Astrocyte of the cerebellum (primary cell): ENCODE data around the gene CPNE9.

Experiments
- DNase-seq: peaks from one replicate; pipeline ENCODE4 v3.0.0-alpha.2; 2011; ENCODE audit warnings: low read depth
- H3K4me3 ChIP-seq: 2 replicates; pipeline ENCODE4 v1.5.1; 2011; ENCODE audit warnings: mild to moderate bottlenecking, low read depth, low read length, moderate library complexity
- CTCF ChIP-seq: IDR thresholded peaks from 2 replicates; pipeline ENCODE4 v1.5.1; 2012; ENCODE audit warnings: low read length, low read depth, moderate library complexity, mild to moderate bottlenecking; ENCODE audit errors: missing control alignments
- in situ Hi-C: cut with HindIII; loops from 2 replicates; pipeline ENCODE4 v1.10.0; 2017; ENCODE audit warnings: low sequenced_read_pairs

The CPNE9 gene

DNA sequence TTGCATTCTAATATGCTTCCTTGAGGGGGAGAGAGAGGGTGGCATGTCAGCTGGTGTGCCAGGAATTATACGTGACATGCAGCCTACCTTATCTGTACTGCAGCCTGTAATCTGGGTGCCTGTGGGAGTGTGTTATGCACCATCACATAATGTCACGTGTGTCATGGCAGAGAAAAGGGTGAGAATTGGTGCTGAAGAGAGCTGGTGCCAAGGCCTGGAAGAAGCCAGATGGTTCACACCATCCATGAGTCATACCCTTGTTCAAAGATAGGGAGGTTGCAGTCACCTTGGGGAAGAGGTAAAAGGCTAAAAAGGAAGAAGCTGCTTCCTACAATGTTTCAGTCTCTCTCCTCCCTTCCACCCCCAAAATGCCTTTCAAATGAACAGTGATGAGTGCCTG lies 33.2 kb downstream of the CPNE9 start:
- in situ Hi-C loops: no loop called here
- no peak for DNase-seq
- no peak overlapping the region for H3K4me3 ChIP-seq
- no peak for TF ChIP-seq CTCF

- in situ Hi-C loops: no loop called here
- DNase-seq: no peak
- no peak for TF ChIP-seq CTCF
- no peak overlapping the region for H3K4me3 ChIP-seq
Observed at GRCh38 chr3:9739181-9739580, 35.5 kb downstream of the CPNE9 start.

GRCh38 chr3:9742560-9742959 lies 38.9 kb downstream of the CPNE9 start:
- no peak overlapping the region for H3K4me3 ChIP-seq
- DNase-seq: no peak
- in situ Hi-C loops: no loop called here
- TF ChIP-seq CTCF: no peak

- in situ Hi-C loops: no loop called here
- no peak for DNase-seq
- TF ChIP-seq CTCF: no peak
- H3K4me3 ChIP-seq: no peak overlapping the region
Observed at GRCh38 chr3:9743548-9743947, 39.9 kb downstream of the CPNE9 start.

- DNase-seq: no peak
- H3K4me3 ChIP-seq: no peak overlapping the region
- no peak for TF ChIP-seq CTCF
- in situ Hi-C loops: no loop called here
Observed at GRCh38 chr3:9744162-9744561, 40.5 kb downstream of the CPNE9 start.

- no peak overlapping the region for H3K4me3 ChIP-seq
- no peak for DNase-seq
- in situ Hi-C loops: no loop called here
- no peak for TF ChIP-seq CTCF
Observed at GRCh38 chr3:9745521-9745920, 41.9 kb downstream of the CPNE9 start.

DNA sequence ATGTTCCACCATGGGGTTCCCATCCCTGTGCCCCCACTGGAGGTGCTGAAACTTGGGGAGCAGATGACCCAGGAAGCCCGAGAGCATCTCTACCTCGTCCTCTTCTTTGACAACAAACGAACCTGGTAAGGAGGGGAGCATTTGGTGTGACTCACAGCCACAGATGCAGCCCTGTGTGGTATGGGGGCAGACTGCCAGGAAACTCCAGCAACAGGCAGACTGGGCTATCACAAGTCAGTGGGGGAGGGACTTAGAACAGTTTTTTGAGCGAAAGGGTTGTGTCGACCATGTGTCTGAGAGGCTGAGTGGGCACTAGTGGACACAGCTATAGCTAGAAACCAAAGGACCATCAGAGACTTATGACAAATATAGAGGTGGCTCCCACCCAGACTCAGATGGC lies 42.7 kb downstream of the CPNE9 start:
- H3K4me3 ChIP-seq: no peak overlapping the region
- peak; percentile 89 for DNase-seq
- in situ Hi-C loops: no loop called here
- TF ChIP-seq CTCF: no peak
